PC-3 (cell line): ENCODE results near the gene KCNA4. TPM values are rescaled to one million over a fixed set of nuclear protein-coding genes. Genes with fewer than 3 reads are reported as not detected.

ENCODE experiments used
- ATAC-seq: fragments of 200-7000 bp; cut with Tn5 transposase; 2 replicates; pipeline ENCODE4 v1.9.1; 2020; ENCODE audit warnings: mild to moderate bottlenecking, moderate library complexity
- BruUV-seq: library from RNA; stranded (reverse); fragments of 400-500 nt; replicated peaks from 2 replicates; lab custom pipeline; 2021; lab: Mats Ljungman, UMichigan
- CTCF ChIA-PET: fragments of 300-600 bp; sonication (Branson Sonifier 250); formaldehyde crosslinking; loops from one replicate; lab custom pipeline; 2022; ENCODE audit warnings: antibody characterized with exemption; lab: Charles Lee
- POLR2A ChIA-PET: fragments of 300-600 bp; sonication (Branson Sonifier 250); formaldehyde crosslinking; loops from one replicate; lab custom pipeline; 2022; ENCODE audit warnings: antibody characterized with exemption; ENCODE audit not compliant: unreplicated experiment; lab: Charles Lee
- DNase-seq: peaks from one replicate; pipeline ENCODE4 v3.0.0-alpha.2; 2015
- H2AFZ ChIP-seq: fragments of 300-600 bp; sonication (generic); 2 replicates; pipeline ENCODE4 v1.6.0; 2016; ENCODE audit warnings: antibody characterized with exemption, low read length
- H3F3A ChIP-seq: fragments of 300-600 bp; sonication (generic); one replicate; pipeline ENCODE4 v1.6.0; 2017; ENCODE audit warnings: antibody characterized with exemption, low read length, control low read depth, mild to moderate bottlenecking; ENCODE audit not compliant: unreplicated experiment
- H3K27ac ChIP-seq: fragments of 300-600 bp; sonication (generic); 2 replicates; pipeline ENCODE4 v1.5.1; 2016; ENCODE audit warnings: mild to moderate bottlenecking, low read length
- H3K27me3 ChIP-seq: fragments of 300-600 bp; sonication (generic); 2 replicates; pipeline ENCODE4 v1.6.1; 2016; ENCODE audit warnings: low read length, mixed read lengths
- H3K36me3 ChIP-seq: fragments of 300-600 bp; sonication (generic); 2 replicates; pipeline ENCODE4 v1.6.1; 2016; ENCODE audit warnings: low read depth, mixed run types, low read length, mixed read lengths
- H3K4me1 ChIP-seq: fragments of 300-600 bp; sonication (generic); 2 replicates; pipeline ENCODE4 v1.5.1; 2016; ENCODE audit warnings: low read length; ENCODE audit not compliant: insufficient read depth
- H3K4me2 ChIP-seq: fragments of 300-600 bp; sonication (generic); 2 replicates; pipeline ENCODE4 v1.6.0; 2016; ENCODE audit warnings: low read length
- H3K4me3 ChIP-seq: fragments of 300-600 bp; sonication (generic); 2 replicates; pipeline ENCODE4 v1.5.1; 2016; ENCODE audit warnings: mild to moderate bottlenecking, low read length, mixed read lengths
- H3K79me2 ChIP-seq: fragments of 300-600 bp; sonication (generic); 2 replicates; pipeline ENCODE4 v1.6.1; 2017; ENCODE audit warnings: low read length, mixed read lengths
- H3K9ac ChIP-seq: fragments of 300-600 bp; sonication (generic); 2 replicates; pipeline ENCODE4 v1.6.0; 2016; ENCODE audit warnings: mild to moderate bottlenecking, low read length
- H3K9me2 ChIP-seq: fragments of 300-600 bp; sonication (generic); replicated peaks from 2 replicates; pipeline ENCODE4 v1.6.1; 2016; ENCODE audit warnings: mixed run types, low read length, mixed read lengths
- H3K9me3 ChIP-seq: fragments of 300-600 bp; sonication (generic); 2 replicates; pipeline ENCODE4 v1.6.1; 2016; ENCODE audit warnings: low read length, mixed read lengths
- H4K20me1 ChIP-seq: fragments of 300-600 bp; sonication (generic); 2 replicates; pipeline ENCODE4 v1.6.1; 2016; ENCODE audit warnings: low read length, mixed read lengths
- EZH2 ChIP-seq: fragments of 300-600 bp; sonication (generic); IDR thresholded peaks from one replicate; pipeline ENCODE4 v1.6.1; 2017; ENCODE audit warnings: antibody characterized with exemption, mild to moderate bottlenecking, low read length; ENCODE audit not compliant: unreplicated experiment
- EZH2phosphoT487 ChIP-seq: fragments of 300-600 bp; sonication (generic); IDR thresholded peaks from 2 replicates; pipeline ENCODE4 v1.6.1; 2018; ENCODE audit warnings: mild to moderate bottlenecking, antibody characterized with exemption, low read length, borderline replicate concordance
- intact Hi-C: fragments of 100-400 bp; cut with micrococcal nuclease; formaldehyde crosslinking; loops from 2 replicates; pipeline ENCODE4 v1.9.0; 2023
- total RNA-seq: library from RNA; depleted of rRNA; stranded (reverse); fragments of >200 nt; gene quantifications from 2 replicates; pipeline ENCODE4 v1.2.3, GENCODE V29; 2014
- TF ChIP-seq, protein P1 (sequence below): fragments of 300-600 bp; sonication (generic); conservative IDR thresholded peaks from 2 replicates; pipeline ENCODE4 v1.5.1; 2017; ENCODE audit warnings: antibody characterized with exemption, low read depth, mild to moderate bottlenecking, low read length

Gene KCNA4
- total RNA-seq, 1 experiment from 2014 or later, result not detected

DNA sequence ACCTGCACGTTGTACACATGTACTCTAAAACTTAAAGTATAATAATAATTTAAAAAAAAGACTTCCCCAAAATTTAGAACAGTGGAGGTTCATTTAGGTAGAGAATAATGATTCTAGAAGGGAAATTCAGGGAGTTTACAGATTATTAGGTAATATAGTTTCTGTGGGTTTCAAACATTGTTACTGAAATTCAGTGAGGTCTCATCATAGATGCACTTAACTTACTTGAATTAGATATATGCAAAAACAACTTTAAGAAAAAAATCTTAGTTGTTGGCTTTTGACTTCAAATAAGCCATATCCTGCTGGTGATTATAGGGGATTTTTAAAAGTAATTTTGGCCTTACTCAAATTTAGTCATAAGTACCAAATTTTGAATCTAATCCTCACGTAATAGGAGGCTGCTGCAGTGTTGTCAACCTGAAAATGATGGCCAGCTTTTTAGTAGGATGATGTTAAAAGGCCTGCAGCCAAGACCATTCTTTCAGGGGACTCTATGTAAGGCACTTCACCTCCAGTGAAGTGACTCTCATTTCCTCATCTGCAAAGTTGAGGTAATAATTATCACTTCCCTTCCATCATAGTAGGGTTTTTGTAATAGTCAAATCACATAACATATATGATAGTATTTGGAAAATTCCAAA is 42.5 kb upstream of the KCNA4 start:
- Histone ChIP-seq H4K20me1 (no peaks in the 10 kb centered on the region), H3K4me3 (no peak overlapping the region), H2AFZ (no peak overlapping the region), H3F3A (no peaks in the 10 kb centered on the region), H3K27ac (no peak overlapping the region), H3K4me2 (no peak overlapping the region), H3K36me3 (no peaks in the 10 kb centered on the region), H3K4me1 (no peaks in the 10 kb centered on the region), H3K27me3 (no peaks in the 10 kb centered on the region), H3K9ac (no peak overlapping the region), H3K9me3 (no peaks in the 10 kb centered on the region), H3K9me2 (no peaks in the 10 kb centered on the region), H3K79me2 (no peaks in the 10 kb centered on the region)
- TF ChIP-seq, protein P1, sequence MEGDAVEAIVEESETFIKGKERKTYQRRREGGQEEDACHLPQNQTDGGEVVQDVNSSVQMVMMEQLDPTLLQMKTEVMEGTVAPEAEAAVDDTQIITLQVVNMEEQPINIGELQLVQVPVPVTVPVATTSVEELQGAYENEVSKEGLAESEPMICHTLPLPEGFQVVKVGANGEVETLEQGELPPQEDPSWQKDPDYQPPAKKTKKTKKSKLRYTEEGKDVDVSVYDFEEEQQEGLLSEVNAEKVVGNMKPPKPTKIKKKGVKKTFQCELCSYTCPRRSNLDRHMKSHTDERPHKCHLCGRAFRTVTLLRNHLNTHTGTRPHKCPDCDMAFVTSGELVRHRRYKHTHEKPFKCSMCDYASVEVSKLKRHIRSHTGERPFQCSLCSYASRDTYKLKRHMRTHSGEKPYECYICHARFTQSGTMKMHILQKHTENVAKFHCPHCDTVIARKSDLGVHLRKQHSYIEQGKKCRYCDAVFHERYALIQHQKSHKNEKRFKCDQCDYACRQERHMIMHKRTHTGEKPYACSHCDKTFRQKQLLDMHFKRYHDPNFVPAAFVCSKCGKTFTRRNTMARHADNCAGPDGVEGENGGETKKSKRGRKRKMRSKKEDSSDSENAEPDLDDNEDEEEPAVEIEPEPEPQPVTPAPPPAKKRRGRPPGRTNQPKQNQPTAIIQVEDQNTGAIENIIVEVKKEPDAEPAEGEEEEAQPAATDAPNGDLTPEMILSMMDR, result no peak
- TF ChIP-seq EZH2, result no peak
- no peak for TF ChIP-seq EZH2phosphoT487
- BruUV-seq, result no TSS peak
- CTCF ChIA-PET, result no interaction called here
- ATAC-seq (no peak), DNase-seq (no peak)
- POLR2A ChIA-PET, result no interaction called here
- intact Hi-C loops, result no loop called here

DNA sequence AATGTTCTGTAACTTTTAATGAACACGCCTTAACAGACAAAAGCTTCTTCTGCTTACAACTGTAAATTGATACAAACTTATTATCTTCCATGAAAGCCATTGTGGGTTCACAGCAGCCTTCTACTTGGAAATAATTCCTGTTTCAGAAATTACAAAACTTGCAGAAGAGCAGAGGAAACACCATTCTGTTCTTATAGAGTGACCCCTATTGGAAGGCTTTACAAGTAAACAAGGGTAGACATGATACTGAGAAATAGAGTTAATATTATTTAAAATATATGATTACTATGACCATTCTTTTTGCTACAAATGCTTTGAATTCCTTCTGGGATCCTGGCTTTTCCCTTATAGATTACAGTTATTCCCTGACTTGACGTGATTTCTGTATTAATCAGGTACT is 32.4 kb upstream of the KCNA4 start:
- H3K9ac ChIP-seq, result no peak overlapping the region
- no peaks in the 10 kb centered on the region for H3K9me2 ChIP-seq
- ChIA-PET POLR2A (no interaction called here), CTCF (no interaction called here)
- DNase-seq (no peak), ATAC-seq (no peak)
- H3K36me3 ChIP-seq, result no peaks in the 10 kb centered on the region
- H3K4me2 ChIP-seq, result no peak overlapping the region
- no TSS peak for BruUV-seq
- no peaks in the 10 kb centered on the region for H3K79me2 ChIP-seq
- H3K27me3 ChIP-seq, result no peaks in the 10 kb centered on the region
- no peaks in the 10 kb centered on the region for H4K20me1 ChIP-seq
- H2AFZ ChIP-seq, result no peak overlapping the region
- intact Hi-C loops, result no loop called here
- no peaks in the 10 kb centered on the region for H3K4me1 ChIP-seq
- TF ChIP-seq, protein P1, result no peak
- TF ChIP-seq EZH2 (no peak), EZH2phosphoT487 (no peak)
- no peak overlapping the region for H3K27ac ChIP-seq
- H3K9me3 ChIP-seq, result no peaks in the 10 kb centered on the region
- no peak overlapping the region for H3K4me3 ChIP-seq
- H3F3A ChIP-seq, result no peaks in the 10 kb centered on the region

DNA sequence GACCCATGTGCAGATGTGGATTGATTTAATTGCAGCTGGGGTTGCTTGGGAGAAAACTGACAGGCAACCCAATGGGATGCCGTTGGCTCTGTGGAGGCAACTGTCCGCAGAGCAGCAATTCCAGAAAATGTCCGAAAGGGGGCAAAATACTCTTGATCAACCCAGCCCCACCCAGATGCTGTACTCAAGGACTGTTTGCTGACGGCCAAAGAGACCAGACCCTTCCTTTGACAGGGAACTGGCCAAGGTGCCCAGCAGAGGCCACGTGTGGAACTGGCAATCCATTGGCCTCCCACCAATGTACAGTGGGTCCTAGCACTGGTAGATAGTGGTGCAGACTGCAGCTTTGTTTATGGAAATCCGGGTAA is 29.7 kb upstream of the KCNA4 start:
- no peak overlapping the region for H3K4me2 ChIP-seq
- TF ChIP-seq EZH2phosphoT487 (no peak), EZH2 (no peak)
- TF ChIP-seq, protein P1, result no peak; the same call in 1 of the 2 replicates
- no peak overlapping the region for H2AFZ ChIP-seq
- H4K20me1 ChIP-seq, result no peaks in the 10 kb centered on the region
- H3F3A ChIP-seq, result no peaks in the 10 kb centered on the region
- H3K9me2 ChIP-seq, result no peaks in the 10 kb centered on the region
- no TSS peak for BruUV-seq
- intact Hi-C loops, result no loop called here
- ChIA-PET POLR2A (no interaction called here), CTCF (no interaction called here)
- H3K27ac ChIP-seq, result no peak overlapping the region
- no peaks in the 10 kb centered on the region for H3K9me3 ChIP-seq
- H3K9ac ChIP-seq, result no peak overlapping the region
- no peak overlapping the region for H3K4me3 ChIP-seq
- no peaks in the 10 kb centered on the region for H3K27me3 ChIP-seq
- H3K79me2 ChIP-seq, result no peaks in the 10 kb centered on the region
- no peaks in the 10 kb centered on the region for H3K36me3 ChIP-seq
- no peaks in the 10 kb centered on the region for H3K4me1 ChIP-seq
- ATAC-seq (no peak), DNase-seq (no peak)
